SU-DHL-6 (cell line): ENCODE data around the gene PAIP2B.

Experiments
- H2AFZ ChIP-seq: fragments of 200-600 bp; sonication (generic); 2 replicates; pipeline ENCODE4 v1.6.1; 2014; ENCODE audit warnings: low read depth, mild to moderate bottlenecking, moderate library complexity, mixed read lengths, antibody characterized with exemption, low read length; ENCODE audit not compliant: severe bottlenecking
- H3F3A ChIP-seq: fragments of 200-600 bp; shearing (Covaris generic); 2 replicates; pipeline ENCODE4 v1.6.0; 2016; ENCODE audit warnings: antibody characterized with exemption, mild to moderate bottlenecking; ENCODE audit not compliant: insufficient read depth
- H3K27ac ChIP-seq: fragments of 200-600 bp; sonication (generic); 2 replicates; pipeline ENCODE4 v1.5.1; 2016; ENCODE audit warnings: low read depth, mild to moderate bottlenecking, low read length, moderate library complexity, mixed read lengths
- H3K27me3 ChIP-seq: fragments of 200-600 bp; sonication (generic), shearing (Covaris generic); 2 replicates; pipeline ENCODE4 v1.6.0; 2014; ENCODE audit warnings: mild to moderate bottlenecking, low read length
- H3K36me3 ChIP-seq: fragments of 200-600 bp; sonication (generic); 2 replicates; pipeline ENCODE4 v1.6.1; 2014; ENCODE audit warnings: mild to moderate bottlenecking, low read length, mixed read lengths
- H3K4me2 ChIP-seq: fragments of 300-600, 200-600 bp; shearing (Covaris generic), sonication (generic); 2 replicates; pipeline ENCODE4 v1.6.0; 2014; ENCODE audit warnings: low read length, low read depth, mild to moderate bottlenecking; ENCODE audit not compliant: poor library complexity, severe bottlenecking
- H3K4me3 ChIP-seq: fragments of 200-600 bp; sonication (generic); 2 replicates; pipeline ENCODE4 v1.5.1; 2014; ENCODE audit warnings: antibody characterized with exemption, low read length, mild to moderate bottlenecking, mixed read lengths; ENCODE audit not compliant: insufficient read depth, poor library complexity, severe bottlenecking
- H3K79me2 ChIP-seq: fragments of 200-600 bp; sonication (generic); 2 replicates; pipeline ENCODE4 v1.6.1; 2014; ENCODE audit warnings: mild to moderate bottlenecking, low read length, moderate library complexity; ENCODE audit not compliant: insufficient read depth
- H3K9ac ChIP-seq: fragments of 200-600 bp; sonication (generic); 2 replicates; pipeline ENCODE4 v1.7.0; 2014; ENCODE audit warnings: mild to moderate bottlenecking, low read length
- H3K9me2 ChIP-seq: fragments of 200-600 bp; sonication (generic); replicated peaks from 2 replicates; pipeline ENCODE4 v1.6.1; 2014; ENCODE audit warnings: low read length; ENCODE audit not compliant: insufficient read depth
- H3K9me3 ChIP-seq: fragments of 200-600 bp; sonication (generic); 2 replicates; pipeline ENCODE4 v1.6.1; 2014; ENCODE audit warnings: low read length, mixed read lengths; ENCODE audit not compliant: insufficient read depth
- H4K20me1 ChIP-seq: fragments of 200-600 bp; sonication (generic); 2 replicates; pipeline ENCODE4 v1.6.1; 2014; ENCODE audit warnings: low read depth, mild to moderate bottlenecking, antibody characterized with exemption, low read length, moderate library complexity, mixed read lengths
- EZH2phosphoT487 ChIP-seq: fragments of 200-600 bp; sonication (generic), shearing (Covaris generic); conservative IDR thresholded peaks from 2 replicates; pipeline ENCODE4 v1.6.1; 2018; ENCODE audit warnings: mild to moderate bottlenecking, antibody characterized with exemption, low read length, moderate library complexity, mixed read lengths
- TF ChIP-seq, protein P1 (sequence below): fragments of 200-600 bp; sonication (generic); IDR thresholded peaks from one replicate; pipeline ENCODE4 v1.5.1; 2017; ENCODE audit warnings: antibody characterized with exemption, mild to moderate bottlenecking, low read length, moderate library complexity; ENCODE audit not compliant: insufficient read depth, poor library complexity, severe bottlenecking

The PAIP2B gene

DNA sequence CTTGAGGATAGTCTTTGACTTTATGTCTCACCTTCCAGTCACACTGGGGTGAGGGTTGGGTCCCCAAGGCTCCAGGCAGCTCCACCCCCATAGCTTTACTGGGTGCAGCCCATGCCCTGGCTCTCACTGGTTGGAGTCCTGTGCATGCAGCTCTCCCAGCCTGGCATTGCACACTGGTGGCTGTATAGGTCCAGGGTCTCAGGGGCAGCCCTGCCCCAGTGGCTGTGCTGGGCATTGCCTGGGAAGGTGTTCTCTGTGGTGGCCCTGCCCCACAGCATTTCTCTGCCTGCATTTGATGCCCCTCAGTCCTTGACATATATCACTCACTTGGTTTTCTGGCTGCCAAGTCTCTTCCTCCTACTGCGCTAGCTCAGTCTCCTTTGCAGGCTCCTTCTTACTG, 75.3 kb downstream of the PAIP2B start:
- Histone ChIP-seq H3K9ac (no peak overlapping the region), H3K4me2 (no peak overlapping the region), H3K27me3 (no peaks in the 10 kb centered on the region), H2AFZ (no peak overlapping the region), H3K36me3 (peaks cover 17% of the 10 kb centered on the region; the same call in 1 of the 2 replicates), H3K79me2 (no peaks in the 10 kb centered on the region), H3K9me3 (no peaks in the 10 kb centered on the region), H4K20me1 (no peaks in the 10 kb centered on the region), H3F3A (no peaks in the 10 kb centered on the region), H3K4me3 (no peak overlapping the region), H3K27ac (no peak overlapping the region), H3K9me2 (no peaks in the 10 kb centered on the region)
- no peak for TF ChIP-seq EZH2phosphoT487
- TF ChIP-seq, protein P1, sequence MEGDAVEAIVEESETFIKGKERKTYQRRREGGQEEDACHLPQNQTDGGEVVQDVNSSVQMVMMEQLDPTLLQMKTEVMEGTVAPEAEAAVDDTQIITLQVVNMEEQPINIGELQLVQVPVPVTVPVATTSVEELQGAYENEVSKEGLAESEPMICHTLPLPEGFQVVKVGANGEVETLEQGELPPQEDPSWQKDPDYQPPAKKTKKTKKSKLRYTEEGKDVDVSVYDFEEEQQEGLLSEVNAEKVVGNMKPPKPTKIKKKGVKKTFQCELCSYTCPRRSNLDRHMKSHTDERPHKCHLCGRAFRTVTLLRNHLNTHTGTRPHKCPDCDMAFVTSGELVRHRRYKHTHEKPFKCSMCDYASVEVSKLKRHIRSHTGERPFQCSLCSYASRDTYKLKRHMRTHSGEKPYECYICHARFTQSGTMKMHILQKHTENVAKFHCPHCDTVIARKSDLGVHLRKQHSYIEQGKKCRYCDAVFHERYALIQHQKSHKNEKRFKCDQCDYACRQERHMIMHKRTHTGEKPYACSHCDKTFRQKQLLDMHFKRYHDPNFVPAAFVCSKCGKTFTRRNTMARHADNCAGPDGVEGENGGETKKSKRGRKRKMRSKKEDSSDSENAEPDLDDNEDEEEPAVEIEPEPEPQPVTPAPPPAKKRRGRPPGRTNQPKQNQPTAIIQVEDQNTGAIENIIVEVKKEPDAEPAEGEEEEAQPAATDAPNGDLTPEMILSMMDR = no peak

DNA sequence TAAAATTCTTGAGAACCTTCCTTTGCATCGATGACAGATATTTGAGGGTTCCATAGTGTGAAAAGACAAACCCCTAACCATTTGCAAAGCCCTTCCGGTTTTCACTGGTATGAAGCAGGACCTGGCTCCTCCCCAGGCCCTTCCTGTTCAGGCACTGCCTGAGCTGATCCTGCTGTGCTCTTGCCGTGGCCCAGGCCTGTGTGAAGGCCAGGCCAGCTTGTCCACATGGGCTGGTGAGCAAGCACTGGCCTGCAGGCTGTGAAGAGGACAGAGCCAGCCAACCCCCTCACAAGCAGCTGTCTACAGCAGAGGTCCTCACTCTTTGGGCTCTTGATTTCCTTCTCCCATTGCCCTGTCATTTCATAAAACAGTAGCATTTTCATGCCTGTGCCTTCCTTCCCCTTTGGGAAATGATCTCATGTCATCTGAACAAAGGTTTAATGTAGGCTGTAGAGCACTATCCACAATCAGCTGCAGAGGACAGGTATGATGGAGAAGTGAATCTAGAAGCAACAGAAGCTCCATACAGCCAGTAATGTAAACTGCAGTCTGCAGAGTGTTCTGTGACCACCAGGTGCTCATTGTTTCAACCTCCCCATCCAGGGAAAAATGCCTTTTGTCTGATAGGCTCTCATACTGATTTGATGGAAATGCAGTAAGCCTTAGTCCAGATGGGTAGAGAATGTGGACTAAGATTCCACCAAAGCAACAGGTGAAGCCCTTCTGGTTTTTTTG, 76.7 kb downstream of the PAIP2B start:
- H4K20me1 ChIP-seq = no peaks in the 10 kb centered on the region
- H3K4me2 ChIP-seq = no peak overlapping the region
- H3K27me3 ChIP-seq = no peaks in the 10 kb centered on the region
- no peaks in the 10 kb centered on the region for H3K9me3 ChIP-seq
- H3F3A ChIP-seq = no peaks in the 10 kb centered on the region
- H3K9me2 ChIP-seq = no peaks in the 10 kb centered on the region
- H3K4me3 ChIP-seq = no peak overlapping the region
- no peak overlapping the region for H2AFZ ChIP-seq
- H3K9ac ChIP-seq = no peak overlapping the region
- no peak for TF ChIP-seq EZH2phosphoT487
- TF ChIP-seq, protein P1 = no peak
- no peak overlapping the region for H3K27ac ChIP-seq
- peaks cover 23% of the 10 kb centered on the region; the same call in 1 of the 2 replicates for H3K36me3 ChIP-seq
- H3K79me2 ChIP-seq = no peaks in the 10 kb centered on the region

DNA sequence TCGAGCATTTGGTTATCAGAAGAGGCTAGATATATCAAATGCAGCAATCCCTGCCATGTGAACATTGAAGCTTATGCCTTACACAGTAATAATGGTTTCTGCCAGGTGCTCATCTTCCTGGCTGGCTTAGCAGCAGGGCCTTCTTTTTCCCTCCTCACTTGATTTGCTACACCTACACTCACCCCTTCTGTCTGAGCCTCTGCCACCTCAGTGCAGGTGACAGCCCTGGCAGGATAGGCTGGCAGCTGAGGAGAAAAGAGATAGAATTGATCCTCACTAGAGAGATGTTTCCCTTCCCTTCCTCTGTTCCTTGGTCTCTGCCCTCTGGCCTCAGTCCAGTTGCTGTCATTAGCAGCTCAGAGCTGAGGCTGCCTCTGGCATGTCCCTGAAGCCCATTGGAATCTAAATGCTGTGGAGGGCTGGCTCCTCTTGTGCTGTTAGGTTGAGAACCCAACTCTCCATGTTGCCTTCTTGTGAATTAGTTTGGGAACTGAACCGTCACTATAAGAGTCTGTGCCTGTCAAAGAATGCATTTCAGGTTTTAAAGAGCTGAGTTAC, 78.3 kb downstream of the PAIP2B start:
- Histone ChIP-seq H3K4me2 (no peak overlapping the region), H3K36me3 (peaks cover 27% of the 10 kb centered on the region; the same call in 1 of the 2 replicates), H3K4me3 (no peak overlapping the region), H3K27ac (no peak overlapping the region), H3K9me3 (no peaks in the 10 kb centered on the region), H3K9me2 (no peaks in the 10 kb centered on the region), H2AFZ (no peak overlapping the region), H3K27me3 (no peaks in the 10 kb centered on the region), H3F3A (no peaks in the 10 kb centered on the region), H3K79me2 (no peaks in the 10 kb centered on the region), H3K9ac (no peak overlapping the region), H4K20me1 (no peaks in the 10 kb centered on the region)
- TF ChIP-seq, protein P1 = no peak
- no peak for TF ChIP-seq EZH2phosphoT487
